Measurements from ENCODE around the gene CUL5.
"Not testable (repeated sequence)": the region's sequence is repeated elsewhere in the genome, so short reads cannot be mapped to it uniquely, and the experiment has no call there.

CUL5 gene

DNA sequence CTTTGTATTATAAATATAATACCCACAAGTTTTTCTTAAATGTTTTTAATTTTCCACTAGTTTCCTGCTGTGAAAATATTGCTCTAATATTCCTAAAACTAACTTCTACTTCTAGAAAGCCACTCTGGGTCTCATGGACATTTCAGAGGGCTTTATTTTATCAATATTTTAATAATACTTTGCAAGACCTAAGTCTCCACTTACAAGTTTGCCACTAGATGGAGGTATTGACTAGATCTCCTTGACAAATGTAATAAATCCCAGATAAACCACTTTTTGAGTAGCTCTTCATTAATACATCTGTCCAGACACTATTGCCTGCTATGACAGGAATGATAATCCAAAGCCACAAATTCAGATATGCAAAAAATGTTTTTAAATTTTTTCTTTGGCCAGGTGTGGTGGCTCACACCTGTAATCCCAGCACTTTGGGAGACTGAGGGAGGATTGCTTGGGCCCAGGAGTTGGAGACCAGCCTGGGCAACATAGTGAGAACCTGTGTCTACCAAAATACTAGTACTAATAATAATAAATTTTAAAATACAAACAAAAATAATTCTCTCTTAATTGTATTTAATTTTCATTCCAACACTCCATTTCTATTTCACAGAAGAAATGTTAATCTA, 109.2 kb downstream of the CUL5 start:
- DNase-seq, result peak; percentile 27

- DNase-seq, result not testable (repeated sequence)
Observed at GRCh38 chr11:108120936-108121273, 112.2 kb downstream of the CUL5 start.

DNA sequence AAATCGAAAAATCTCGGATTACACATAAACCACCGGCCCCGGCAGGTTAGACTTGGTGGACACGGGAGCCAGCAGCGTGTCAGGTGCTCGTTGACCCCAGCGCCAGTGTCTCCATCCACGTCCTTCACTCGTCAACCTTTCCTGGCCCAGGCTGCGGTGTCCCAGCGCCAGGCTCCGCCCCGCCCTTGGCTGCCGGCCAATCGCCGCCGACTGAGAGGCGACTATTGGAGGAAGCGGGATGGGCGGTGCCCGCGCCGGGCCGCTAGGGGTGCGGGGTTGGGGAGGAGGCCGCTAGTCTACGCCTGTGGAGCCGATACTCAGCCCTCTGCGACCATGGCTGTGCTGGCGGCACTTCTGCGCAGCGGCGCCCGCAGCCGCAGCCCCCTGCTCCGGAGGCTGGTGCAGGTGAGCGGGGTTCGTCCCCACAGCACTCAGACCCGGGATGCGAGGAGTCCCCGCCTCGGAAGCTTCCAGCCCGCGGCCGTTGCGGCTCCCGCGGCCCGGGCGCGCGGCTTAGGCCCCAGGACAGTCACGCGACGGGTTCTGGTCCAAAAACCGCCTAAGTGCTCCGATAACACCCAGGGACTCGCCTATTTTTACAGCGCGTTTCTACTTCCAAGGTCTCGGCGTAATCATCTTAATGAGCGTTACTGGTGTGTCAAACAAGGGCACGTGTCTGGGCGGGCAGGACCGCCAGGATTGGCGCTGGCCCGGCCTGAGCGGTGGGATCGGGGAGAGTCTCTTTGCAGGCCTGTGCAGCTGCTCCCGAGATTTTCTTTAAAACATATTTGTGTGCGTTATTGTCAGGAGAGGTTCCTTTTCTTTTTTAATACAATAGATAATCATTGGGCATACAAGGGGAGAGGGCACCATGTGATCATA, 112.8 kb downstream of the CUL5 start, which contains the start of gene ACAT1:
Gene ACAT1 (plus strand): TSS at position 294 of the 882 bp plus-strand sequence. CDS start 40 bp downstream, at position 334.
- DNase-seq, result peak; percentile 55

- DNase-seq, result no peak
Observed at GRCh38 chr11:108122166-108122628, 113.5 kb downstream of the CUL5 start.

- DNase-seq, result no peak
Observed at GRCh38 chr11:108125096-108125495, 116.4 kb downstream of the CUL5 start.

DNA sequence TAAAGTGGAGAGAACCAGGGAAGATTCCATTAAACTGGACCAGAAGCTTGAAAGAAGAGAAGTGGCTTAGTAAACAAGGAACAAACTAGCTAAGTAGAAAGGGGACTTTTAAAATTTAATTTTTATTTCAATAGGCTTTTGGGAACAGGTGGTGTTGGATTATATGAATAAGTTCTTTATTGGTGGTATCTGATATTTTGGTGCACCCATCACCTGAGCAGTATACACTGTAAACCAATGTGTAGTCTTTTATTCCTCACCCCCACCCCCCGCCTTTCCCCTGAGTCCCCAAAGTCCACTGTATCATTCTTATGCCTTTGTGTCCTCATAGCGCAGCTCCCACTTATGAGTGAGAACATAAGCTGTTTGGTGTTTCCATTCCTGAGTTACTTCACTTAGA, 120.1 kb downstream of the CUL5 start:
- DNase-seq, result no peak

GRCh38 chr11:108131993-108132392, 123.3 kb downstream of the CUL5 start:
- no peak for DNase-seq

- peak; percentile 79 for DNase-seq
Observed at GRCh38 chr11:108132993-108133538, 124.4 kb downstream of the CUL5 start.

DNA sequence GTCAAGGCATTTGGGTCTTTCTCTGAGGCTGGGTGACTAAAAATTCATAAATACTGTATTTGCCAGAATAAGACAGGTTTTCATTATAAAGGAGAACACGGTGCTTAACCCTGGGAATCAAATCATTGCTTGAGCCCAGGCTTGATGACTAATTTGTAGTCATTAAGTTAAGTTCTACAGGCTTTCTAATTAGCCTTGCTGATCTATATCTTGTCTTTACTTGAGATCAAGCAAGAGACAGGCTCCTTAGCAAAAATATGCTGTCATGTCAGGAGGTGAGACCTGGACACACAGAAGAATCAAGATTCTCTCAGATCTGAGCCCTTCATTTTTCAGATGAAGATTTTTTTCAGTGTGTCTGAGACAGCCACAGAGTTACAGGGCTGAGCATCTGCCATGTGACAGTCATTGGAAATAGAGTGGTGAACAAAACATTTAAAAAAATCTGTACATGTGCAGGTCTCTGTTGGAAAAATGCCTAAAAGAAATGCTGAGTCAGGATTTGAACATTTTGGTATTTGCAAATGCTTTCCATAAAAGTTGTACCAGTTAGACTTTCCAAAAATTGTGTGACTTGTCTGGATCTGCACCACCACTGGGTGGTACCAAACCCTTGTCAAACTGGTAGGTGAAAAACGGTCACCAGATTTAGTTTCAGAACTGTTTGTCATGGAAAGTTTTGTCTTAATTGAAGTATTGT, 127.3 kb downstream of the CUL5 start:
- no peak for DNase-seq

- no peak for DNase-seq
Observed at GRCh38 chr11:108137212-108137611, 128.5 kb downstream of the CUL5 start.

GRCh38 chr11:108142304-108142703, 133.6 kb downstream of the CUL5 start:
- no peak for DNase-seq

- no peak for DNase-seq
Observed at GRCh38 chr11:108144615-108145014, 135.9 kb downstream of the CUL5 start.

GRCh38 chr11:108147150-108147549, 138.5 kb downstream of the CUL5 start:
- no peak for DNase-seq

DNA sequence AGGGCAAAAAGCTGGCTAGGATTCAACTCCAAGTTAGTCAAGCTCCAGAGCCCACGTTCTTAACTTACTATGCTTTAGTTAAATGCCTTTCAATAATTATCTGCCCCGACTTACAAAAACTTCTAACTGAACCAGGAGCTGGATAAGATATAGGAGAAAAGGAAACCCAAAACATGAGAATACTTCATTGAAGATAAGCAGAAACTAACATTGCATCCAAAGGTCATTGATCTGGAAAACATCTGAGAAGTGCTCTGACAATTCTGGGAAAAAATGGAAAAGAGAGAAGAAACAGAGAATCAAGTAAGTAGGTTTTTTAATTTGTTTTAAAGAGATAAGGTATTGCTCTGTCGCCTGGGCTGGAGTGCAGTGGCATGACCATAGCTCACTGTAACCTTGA, 139.9 kb downstream of the CUL5 start:
- DNase-seq, result no peak

GRCh38 chr11:108154591-108154990, 145.9 kb downstream of the CUL5 start:
- no peak for DNase-seq

All from NCI-H2029 treated with DMSO at 0.1 percent for 48 hours (cell line).